ENCODE measurements around the gene MIOS. TPM values are rescaled to one million over a fixed set of nuclear protein-coding genes. Genes with fewer than 3 reads are reported as not detected.

The MIOS gene
- total and polyA plus RNA-seq, 2 of the 4 experiments (the other 2 are of a cell fraction): 10.6 to 32.4 TPM

DNA sequence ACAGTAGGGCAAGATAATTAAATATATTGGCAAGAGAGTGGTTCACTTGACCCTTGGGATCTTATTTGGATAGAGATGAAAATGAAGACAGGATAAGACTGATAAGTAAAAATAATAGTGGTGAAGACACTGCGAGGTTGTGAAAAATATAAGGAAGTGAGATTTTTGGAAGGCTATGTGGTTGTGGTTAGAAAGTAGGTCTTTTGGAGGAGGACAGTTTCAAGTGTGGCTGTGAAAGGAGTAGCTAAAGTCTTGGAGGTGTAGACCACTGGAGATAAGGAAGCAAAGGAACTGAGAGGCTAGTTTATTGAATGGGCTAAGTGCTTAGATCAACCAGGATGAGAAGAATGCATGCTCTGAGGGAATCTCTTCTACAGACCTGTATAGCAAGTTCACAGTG is 11.2 kb downstream of the MIOS start:
- no peak overlapping the region for H2BK15ac ChIP-seq (ENCODE audit: low read depth, low read length)
- H3K9me1 ChIP-seq (ENCODE audit: insufficient read depth, low read length): no peaks in the 10 kb centered on the region
- no peak overlapping the region for H2AFZ ChIP-seq (replicated peaks; ENCODE audit: low read length, poor library complexity)
- H3K36me3 ChIP-seq (ENCODE audit: control insufficient read depth, insufficient read depth, low read length): peaks cover 2% of the 10 kb centered on the region; the same call in 1 of the 2 replicates
- no peak overlapping the region for H2BK120ac ChIP-seq (ENCODE audit: low read depth, low read length)
- DNase-seq (no peak), ATAC-seq (ENCODE audit: low read depth) (no peak)
- H3K18ac ChIP-seq (ENCODE audit: low read depth, low read length): no peak overlapping the region
- no peak overlapping the region for H4K5ac ChIP-seq (ENCODE audit: low read depth, low read length)
- H3K14ac ChIP-seq (replicated peaks; ENCODE audit: low read depth, low read length): no peak overlapping the region
- H3K23ac ChIP-seq (ENCODE audit: low read depth, low read length): peak overlapping the region; percentile 38; the same call in 1 of the 2 replicates
- intact Hi-C loops (cut with micrococcal nuclease): no loop called here
- CTCF ChIA-PET: interaction anchor here (0.6 kb wide), 1 partner anchor 684 kb away, joined by 3 read pairs; the partner anchor contains the start of gene ICA1
- POLR2A ChIA-PET (ENCODE audit: unreplicated experiment): no interaction called here
- H4K20me1 ChIP-seq (ENCODE audit: insufficient read depth, low read length): no peaks in the 10 kb centered on the region
- in situ Hi-C loops (cut with MboI; ENCODE audit: low sequenced_read_pairs): no loop called here
- WGBS, 2 experiments (ENCODE audit: extremely low coverage in 2 of 2, insufficient read length in 1 of 2): 100% methylated on average over 1 of the region's 1 CpG; no CpG with 5 or more reads in 1 of the 2 experiments
- BruUV-seq (replicated peaks): no TSS peak
- no peaks in the 10 kb centered on the region for H3K9me3 ChIP-seq (ENCODE audit: control insufficient read depth, insufficient read depth, low read length)
- H3K4me1 ChIP-seq (ENCODE audit: control insufficient read depth, insufficient read depth, low read length): no peaks in the 10 kb centered on the region
- H3K4ac ChIP-seq (ENCODE audit: low read depth, low read length): no peak overlapping the region
- no peak overlapping the region for H3K9ac ChIP-seq (ENCODE audit: low read depth, low read length)
- H2BK5ac ChIP-seq (ENCODE audit: low read depth, low read length, poor library complexity, severe bottlenecking): no peak overlapping the region
- dilution Hi-C loops (cut with HindIII; ENCODE audit: low sequenced_read_pairs, unreplicated experiment): no loop called here
- H3K4me3 ChIP-seq (ENCODE audit: insufficient read depth, low read depth, low read length): no peak overlapping the region
- H2BK20ac ChIP-seq (ENCODE audit: low read depth, low read length): no peak overlapping the region
- H3K4me2 ChIP-seq (ENCODE audit: low read depth, low read length): no peak overlapping the region
- peak overlapping the region; percentile 17; the same call in 1 of the 2 replicates for H3K56ac ChIP-seq (ENCODE audit: extremely low read depth, insufficient read depth, low read length)
- no peak overlapping the region for H3K27ac ChIP-seq (ENCODE audit: insufficient read depth, low read length)
- H3K27me3 ChIP-seq (ENCODE audit: control insufficient read depth, insufficient read depth, low read length): no peaks in the 10 kb centered on the region
- peaks cover 2 to 13% of the 10 kb centered on the region in 2 experiments for H3K79me1 ChIP-seq (ENCODE audit: low read depth in 1 of 2, low read length in 2 of 2)
- H4K8ac ChIP-seq (ENCODE audit: low read depth in 2 of 2, low read length in 2 of 2): no peak overlapping the region
- H4K91ac ChIP-seq (ENCODE audit: insufficient read depth, low read depth, low read length): no peak overlapping the region
- TF ChIP-seq CHD1 (IDR thresholded peaks at IDR 0.05; ENCODE audit: low read depth, low read length) (no peak), RCOR1 (IDR thresholded peaks at IDR 0.05; ENCODE audit: insufficient replicate concordance, low read length) (no peak), POLR2A (IDR thresholded peaks at IDR 0.05; ENCODE audit: low read depth, low read length) (no peak), MAZ (IDR thresholded peaks at IDR 0.05; ENCODE audit: borderline replicate concordance, low read depth, low read length) (no peak), MXI1 (IDR thresholded peaks at IDR 0.05; ENCODE audit: borderline replicate concordance, low read depth, low read length) (no peak), BHLHE40 (IDR thresholded peaks at IDR 0.05; ENCODE audit: low read depth, low read length) (no peak), RAD21 (IDR thresholded peaks at IDR 0.05; ENCODE audit: low read length) (no peak), MAFK (IDR thresholded peaks at IDR 0.05; ENCODE audit: low read depth, low read length) (no peak), NFE2L2 (IDR thresholded peaks at IDR 0.05; ENCODE audit: low read depth, low read length) (no peak), RFX5 (IDR thresholded peaks at IDR 0.05; ENCODE audit: low read depth, low read length) (no peak), CEBPB (IDR thresholded peaks at IDR 0.05; ENCODE audit: low read depth, low read length) (no peak), SMC3 (IDR thresholded peaks at IDR 0.05; ENCODE audit: low read depth, low read length) (no peak), FOS (IDR thresholded peaks at IDR 0.05; ENCODE audit: low read depth, low read length) (no peak)
- TF ChIP-seq, protein P1, sequence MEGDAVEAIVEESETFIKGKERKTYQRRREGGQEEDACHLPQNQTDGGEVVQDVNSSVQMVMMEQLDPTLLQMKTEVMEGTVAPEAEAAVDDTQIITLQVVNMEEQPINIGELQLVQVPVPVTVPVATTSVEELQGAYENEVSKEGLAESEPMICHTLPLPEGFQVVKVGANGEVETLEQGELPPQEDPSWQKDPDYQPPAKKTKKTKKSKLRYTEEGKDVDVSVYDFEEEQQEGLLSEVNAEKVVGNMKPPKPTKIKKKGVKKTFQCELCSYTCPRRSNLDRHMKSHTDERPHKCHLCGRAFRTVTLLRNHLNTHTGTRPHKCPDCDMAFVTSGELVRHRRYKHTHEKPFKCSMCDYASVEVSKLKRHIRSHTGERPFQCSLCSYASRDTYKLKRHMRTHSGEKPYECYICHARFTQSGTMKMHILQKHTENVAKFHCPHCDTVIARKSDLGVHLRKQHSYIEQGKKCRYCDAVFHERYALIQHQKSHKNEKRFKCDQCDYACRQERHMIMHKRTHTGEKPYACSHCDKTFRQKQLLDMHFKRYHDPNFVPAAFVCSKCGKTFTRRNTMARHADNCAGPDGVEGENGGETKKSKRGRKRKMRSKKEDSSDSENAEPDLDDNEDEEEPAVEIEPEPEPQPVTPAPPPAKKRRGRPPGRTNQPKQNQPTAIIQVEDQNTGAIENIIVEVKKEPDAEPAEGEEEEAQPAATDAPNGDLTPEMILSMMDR (conservative IDR thresholded peaks at IDR 0.05; ENCODE audit: low read depth, low read length): no peak
- TF ChIP-seq, protein P2, sequence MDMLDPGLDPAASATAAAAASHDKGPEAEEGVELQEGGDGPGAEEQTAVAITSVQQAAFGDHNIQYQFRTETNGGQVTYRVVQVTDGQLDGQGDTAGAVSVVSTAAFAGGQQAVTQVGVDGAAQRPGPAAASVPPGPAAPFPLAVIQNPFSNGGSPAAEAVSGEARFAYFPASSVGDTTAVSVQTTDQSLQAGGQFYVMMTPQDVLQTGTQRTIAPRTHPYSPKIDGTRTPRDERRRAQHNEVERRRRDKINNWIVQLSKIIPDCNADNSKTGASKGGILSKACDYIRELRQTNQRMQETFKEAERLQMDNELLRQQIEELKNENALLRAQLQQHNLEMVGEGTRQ (IDR thresholded peaks at IDR 0.05; ENCODE audit: low read depth, low read length): no peak
- TF ChIP-seq, protein P3, sequence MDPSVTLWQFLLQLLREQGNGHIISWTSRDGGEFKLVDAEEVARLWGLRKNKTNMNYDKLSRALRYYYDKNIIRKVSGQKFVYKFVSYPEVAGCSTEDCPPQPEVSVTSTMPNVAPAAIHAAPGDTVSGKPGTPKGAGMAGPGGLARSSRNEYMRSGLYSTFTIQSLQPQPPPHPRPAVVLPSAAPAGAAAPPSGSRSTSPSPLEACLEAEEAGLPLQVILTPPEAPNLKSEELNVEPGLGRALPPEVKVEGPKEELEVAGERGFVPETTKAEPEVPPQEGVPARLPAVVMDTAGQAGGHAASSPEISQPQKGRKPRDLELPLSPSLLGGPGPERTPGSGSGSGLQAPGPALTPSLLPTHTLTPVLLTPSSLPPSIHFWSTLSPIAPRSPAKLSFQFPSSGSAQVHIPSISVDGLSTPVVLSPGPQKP (IDR thresholded peaks at IDR 0.05; ENCODE audit: borderline replicate concordance, low read depth, low read length): no peak
- no peak overlapping the region for H2AK9ac ChIP-seq (replicated peaks; ENCODE audit: low read depth, low read length, poor library complexity)
- no peak overlapping the region for H2AK5ac ChIP-seq (ENCODE audit: low read depth, low read length)
